OCI-LY7 (cell line): Measurements from ENCODE around the gene PRAMEF17.
"Not testable (repeated sequence)": the region's sequence is repeated elsewhere in the genome, so short reads cannot be mapped to it uniquely, and the experiment has no call there.

Experiments used
- EZH2phosphoT487 ChIP-seq: fragments of 200-600 bp; sonication (generic); IDR thresholded peaks from 2 replicates; pipeline ENCODE4 v1.6.1; 2018; ENCODE audit warnings: low read depth, borderline replicate concordance, mild to moderate bottlenecking, mixed run types, antibody characterized with exemption, low read length, moderate library complexity, mixed read lengths
- TF ChIP-seq, protein P1 (sequence below): fragments of 200-600 bp; sonication (generic); conservative IDR thresholded peaks from 2 replicates; pipeline ENCODE4 v1.5.1; 2014; ENCODE audit warnings: mild to moderate bottlenecking, antibody characterized with exemption, low read length, moderate library complexity, mixed read lengths

GRCh38 chr1:13378983-13379382, 10.4 kb upstream of the PRAMEF17 start:
- TF ChIP-seq, protein P1, sequence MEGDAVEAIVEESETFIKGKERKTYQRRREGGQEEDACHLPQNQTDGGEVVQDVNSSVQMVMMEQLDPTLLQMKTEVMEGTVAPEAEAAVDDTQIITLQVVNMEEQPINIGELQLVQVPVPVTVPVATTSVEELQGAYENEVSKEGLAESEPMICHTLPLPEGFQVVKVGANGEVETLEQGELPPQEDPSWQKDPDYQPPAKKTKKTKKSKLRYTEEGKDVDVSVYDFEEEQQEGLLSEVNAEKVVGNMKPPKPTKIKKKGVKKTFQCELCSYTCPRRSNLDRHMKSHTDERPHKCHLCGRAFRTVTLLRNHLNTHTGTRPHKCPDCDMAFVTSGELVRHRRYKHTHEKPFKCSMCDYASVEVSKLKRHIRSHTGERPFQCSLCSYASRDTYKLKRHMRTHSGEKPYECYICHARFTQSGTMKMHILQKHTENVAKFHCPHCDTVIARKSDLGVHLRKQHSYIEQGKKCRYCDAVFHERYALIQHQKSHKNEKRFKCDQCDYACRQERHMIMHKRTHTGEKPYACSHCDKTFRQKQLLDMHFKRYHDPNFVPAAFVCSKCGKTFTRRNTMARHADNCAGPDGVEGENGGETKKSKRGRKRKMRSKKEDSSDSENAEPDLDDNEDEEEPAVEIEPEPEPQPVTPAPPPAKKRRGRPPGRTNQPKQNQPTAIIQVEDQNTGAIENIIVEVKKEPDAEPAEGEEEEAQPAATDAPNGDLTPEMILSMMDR: not testable (repeated sequence)
- not testable (repeated sequence) for TF ChIP-seq EZH2phosphoT487
